Body of pancreas (tissue), 4 donors: Measurements from ENCODE around the gene OXCT1.

Experiments used
- CTCF ChIP-seq, 7 experiments: fragments of 450-650 bp in 4 of 7; fragments of 200-600 bp in 3 of 7; sonication (generic) in 3 of 7; IDR thresholded peaks; one replicate each; pipeline ENCODE4 v1.5.1; 2016 to 2019; ENCODE audit warnings: antibody characterized with exemption in 7 of 7
- POLR2A ChIP-seq, 3 donors: fragments of 450-650 bp; IDR thresholded peaks; one replicate each; pipeline ENCODE4 v1.6.1; 2016; ENCODE audit warnings: antibody characterized with exemption in 3 of 3, mild to moderate bottlenecking in 2 of 3

DNA sequence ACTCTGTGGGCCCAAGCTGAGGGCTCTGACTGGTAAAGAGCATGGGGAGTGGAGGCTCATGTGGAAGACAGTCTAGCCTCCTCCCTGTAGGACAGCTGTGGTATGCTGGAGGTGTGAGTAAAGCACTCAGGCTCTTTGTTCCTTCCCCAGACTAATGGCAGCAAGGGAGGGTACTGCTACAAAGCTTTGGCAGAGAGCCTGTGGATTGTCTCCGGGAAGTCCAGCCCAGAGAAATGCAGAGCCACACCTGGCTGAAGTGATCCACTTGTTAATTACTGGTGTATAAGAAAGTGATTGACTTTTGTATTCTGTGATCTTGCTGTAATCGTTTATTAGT is 161.7 kb downstream of the OXCT1 start:
- no peak for TF ChIP-seq CTCF (IDR thresholded peaks at IDR 0.05)
- TF ChIP-seq POLR2A (IDR thresholded peaks at IDR 0.05) = no peak
